Immature natural killer cell (primary cell): ENCODE results near the gene CCNG2. TPM values are rescaled to one million over a fixed set of nuclear protein-coding genes. Genes with fewer than 3 reads are reported as not detected.

ENCODE experiments used
- DNase-seq, 3 donors: peaks; one replicate each; pipeline ENCODE4 v3.0.0; 2022; ENCODE audit warnings: mixed read lengths in 1 of 3
- H3K27ac Mint-ChIP-seq, 6 donors: one replicate each; pipeline ENCODE4 v1.8.0; 2020; ENCODE audit warnings: mixed read lengths in 6 of 6, mild to moderate bottlenecking in 5 of 6, inconsistent platforms in 4 of 6, moderate library complexity in 3 of 6
- H3K27me3 Mint-ChIP-seq, 3 donors: one replicate each; pipeline ENCODE4 v1.8.0; 2020 to 2021; ENCODE audit warnings: low read depth in 3 of 3, mild to moderate bottlenecking in 3 of 3, mixed read lengths in 3 of 3, moderate library complexity in 3 of 3, inconsistent platforms in 1 of 3
- H3K36me3 Mint-ChIP-seq, 3 donors: one replicate each; pipeline ENCODE4 v1.8.0; 2020; ENCODE audit warnings: mixed read lengths in 3 of 3, inconsistent platforms in 2 of 3, mild to moderate bottlenecking in 2 of 3
- H3K4me1 Mint-ChIP-seq, 2 donors: one replicate each; pipeline ENCODE4 v1.8.0; 2020; ENCODE audit warnings: inconsistent platforms in 2 of 2, mild to moderate bottlenecking in 2 of 2, mixed read lengths in 2 of 2, moderate library complexity in 1 of 2
- H3K4me3 Mint-ChIP-seq, 5 donors: one replicate each; pipeline ENCODE4 v1.8.0; 2020; ENCODE audit warnings: mild to moderate bottlenecking in 5 of 5, mixed read lengths in 5 of 5, inconsistent platforms in 3 of 5, moderate library complexity in 3 of 5
- H3K9me3 Mint-ChIP-seq, 6 donors: one replicate each; pipeline ENCODE4 v1.8.0; 2020; ENCODE audit warnings: mild to moderate bottlenecking in 6 of 6, mixed read lengths in 6 of 6, inconsistent platforms in 4 of 6, moderate library complexity in 3 of 6
- polyA plus RNA-seq, 3 donors: library from polyadenylated mRNA; unstranded; fragments of 300-500 nt; fragmentation: Illumina TruSeq; gene quantifications; one replicate each; pipeline ENCODE4 v1.2.3, GENCODE V29; 2021

The CCNG2 gene
- polyA plus RNA-seq, 3 donors from 2014 or later: 10.4 to 14.8 (median 14.2) TPM

GRCh38 chr4:77154065-77154464 is 2.9 kb upstream of the CCNG2 start:
- no peak for DNase-seq
- Mint-ChIP-seq H3K4me1 (peaks cover 14 to 25% of the 10 kb centered on the region in 2 donors), H3K27me3 (peaks cover 11 to 18% (median 16%) of the 10 kb centered on the region in 3 donors), H3K36me3 (no peaks in the 10 kb centered on the region), H3K27ac (no peak overlapping the region), H3K9me3 (no peaks in the 10 kb centered on the region), H3K4me3 (no peak overlapping the region)

DNA sequence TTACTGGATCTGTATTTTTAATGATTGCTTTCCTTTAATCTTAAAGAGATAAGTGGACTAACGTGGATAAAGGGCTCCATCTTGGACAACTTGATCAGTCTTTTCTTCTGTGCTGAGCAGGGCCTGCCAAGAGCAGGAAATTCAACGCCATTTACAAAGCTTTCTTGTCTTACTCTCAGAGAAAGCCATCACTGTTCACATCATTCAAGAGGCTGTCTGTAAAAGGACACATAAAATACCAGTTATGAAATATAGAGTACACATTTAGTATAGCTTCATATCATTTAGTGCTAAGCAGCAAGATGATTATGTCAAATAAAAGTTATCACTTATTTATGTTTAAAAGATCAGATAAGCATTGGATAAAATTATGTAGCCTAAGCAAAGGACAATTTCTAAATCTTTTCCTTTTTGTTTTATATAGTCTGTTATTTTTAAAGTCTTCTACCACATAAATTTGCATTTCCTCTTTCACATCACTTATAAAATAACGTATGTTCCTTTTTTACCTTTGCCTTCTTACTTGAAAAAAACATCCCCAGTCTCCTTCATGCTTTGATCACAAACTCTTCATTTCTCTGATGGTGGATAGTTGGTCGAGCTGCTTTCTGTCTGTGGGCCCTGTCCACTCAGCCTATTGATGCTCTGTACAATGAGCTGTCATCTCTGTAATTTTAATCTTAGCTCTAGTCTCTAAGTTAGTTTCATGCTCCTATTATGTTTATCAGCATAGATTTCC is 2.1 kb upstream of the CCNG2 start:
- H3K4me1 Mint-ChIP-seq: peaks cover 17 to 32% of the 10 kb centered on the region in 2 donors
- peak overlapping the region in 1 of 5 donors; percentile 1 for H3K4me3 Mint-ChIP-seq
- DNase-seq: no peak
- no peaks in the 10 kb centered on the region for H3K36me3 Mint-ChIP-seq
- H3K9me3 Mint-ChIP-seq: no peaks in the 10 kb centered on the region
- no peak overlapping the region for H3K27ac Mint-ChIP-seq
- H3K27me3 Mint-ChIP-seq: peaks cover 11 to 18% (median 16%) of the 10 kb centered on the region in 3 donors

DNA sequence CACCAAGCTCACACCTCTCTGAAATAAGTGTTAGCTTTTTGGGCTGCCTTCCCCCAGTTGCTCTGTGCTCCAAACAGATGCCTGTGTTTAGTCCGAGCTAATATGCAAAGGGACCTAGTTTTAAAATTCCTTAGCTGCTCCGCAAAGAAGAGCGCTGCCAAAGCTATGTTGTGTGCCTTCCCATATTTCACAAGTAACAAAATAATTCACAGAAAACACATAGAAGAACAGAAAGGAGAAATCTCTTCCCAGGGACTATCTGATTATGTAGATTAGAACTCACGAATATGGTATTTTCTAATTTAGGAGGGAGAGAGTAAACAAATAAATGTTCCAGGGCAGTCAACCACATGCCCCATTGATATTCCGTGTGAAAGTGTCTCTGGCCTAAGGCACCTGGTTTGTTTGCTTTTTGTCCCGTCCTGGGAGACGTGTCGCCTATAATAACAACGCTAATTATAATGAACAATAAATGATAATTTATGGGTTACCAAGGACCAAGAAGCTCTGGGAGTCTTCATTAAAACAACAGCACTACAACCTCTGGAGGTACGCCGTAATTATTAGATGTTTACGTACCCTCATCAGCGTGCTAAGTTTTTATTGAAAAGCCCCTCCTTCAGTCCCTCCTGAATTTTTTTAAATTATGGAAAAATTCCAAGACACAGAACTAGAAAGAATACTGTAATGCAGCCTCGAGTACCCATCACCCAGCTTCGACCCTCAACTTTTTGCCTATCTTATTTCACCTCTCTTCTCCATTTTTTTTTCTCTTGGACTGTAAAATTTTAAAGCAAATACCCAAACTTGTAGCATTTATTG is 1.2 kb upstream of the CCNG2 start:
- H3K27me3 Mint-ChIP-seq: peaks cover 11 to 18% (median 16%) of the 10 kb centered on the region in 3 donors
- DNase-seq: no peak
- H3K4me1 Mint-ChIP-seq: peaks cover 17 to 32% of the 10 kb centered on the region in 2 donors
- H3K36me3 Mint-ChIP-seq: no peaks in the 10 kb centered on the region
- peak overlapping the region; percentile 91 to 97 (median 94) for H3K27ac Mint-ChIP-seq
- no peaks in the 10 kb centered on the region for H3K9me3 Mint-ChIP-seq
- H3K4me3 Mint-ChIP-seq: peak overlapping the region; percentile 91 to 99 (median 97)

GRCh38 chr4:77156533-77156911 is 485 bp upstream of the CCNG2 start:
- H3K4me3 Mint-ChIP-seq: peak overlapping the region; percentile 91 to 99 (median 97)
- peak; percentile 99 for DNase-seq
- peaks cover 17 to 32% of the 10 kb centered on the region in 2 donors for H3K4me1 Mint-ChIP-seq
- H3K36me3 Mint-ChIP-seq: no peaks in the 10 kb centered on the region
- peak overlapping the region; percentile 91 to 97 (median 94) for H3K27ac Mint-ChIP-seq
- peaks cover 11 to 18% (median 16%) of the 10 kb centered on the region in 3 donors for H3K27me3 Mint-ChIP-seq
- H3K9me3 Mint-ChIP-seq: no peaks in the 10 kb centered on the region

DNA sequence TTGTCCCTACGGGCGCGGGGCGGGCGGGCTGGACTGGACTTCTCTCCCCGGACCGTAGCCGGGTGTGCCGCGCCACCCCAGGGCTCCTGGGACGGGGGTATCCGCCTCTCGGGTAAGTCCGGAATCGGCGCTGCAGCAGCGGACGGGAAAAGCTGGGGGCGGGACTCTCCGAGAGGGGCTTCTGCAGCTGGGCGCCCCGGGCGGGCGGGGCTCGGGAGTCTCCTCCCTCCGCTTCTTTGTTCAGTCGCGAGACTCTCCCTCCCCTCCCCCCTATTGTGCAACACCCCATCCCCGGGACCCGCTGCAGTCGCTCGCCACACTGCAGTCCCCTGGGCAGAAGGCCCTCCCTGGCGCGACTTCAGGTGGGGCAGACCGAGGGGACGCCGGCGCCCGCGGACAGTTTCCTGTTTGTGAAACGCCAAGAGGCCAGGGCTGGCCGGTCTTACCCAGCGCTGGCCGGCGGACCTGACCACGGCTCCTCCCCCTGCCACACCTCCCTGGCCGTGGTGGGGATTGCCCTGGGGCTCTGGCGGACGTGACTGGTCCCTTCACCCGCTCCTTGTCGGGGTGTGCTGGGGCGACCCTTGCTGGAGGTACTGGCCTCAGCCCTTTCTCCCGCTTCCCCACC is 966 bp downstream of the CCNG2 start:
- peaks cover 11 to 18% (median 16%) of the 10 kb centered on the region in 3 donors for H3K27me3 Mint-ChIP-seq
- peaks cover 10 to 11% (median 10%) of the 10 kb centered on the region in 3 donors for H3K36me3 Mint-ChIP-seq
- peak overlapping the region; percentile 76 to 94 (median 88) for H3K27ac Mint-ChIP-seq
- no peaks in the 10 kb centered on the region for H3K9me3 Mint-ChIP-seq
- peaks cover 20 to 42% of the 10 kb centered on the region in 2 donors for H3K4me1 Mint-ChIP-seq
- DNase-seq: peak; percentile 72 to 75 (median 72)
- peak overlapping the region; percentile 91 to 99 (median 97) for H3K4me3 Mint-ChIP-seq

- DNase-seq: no peak
- H3K4me3 Mint-ChIP-seq: peak overlapping the region; percentile 91 to 99 (median 97)
- H3K27me3 Mint-ChIP-seq: peaks cover 11 to 18% (median 16%) of the 10 kb centered on the region in 3 donors
- H3K36me3 Mint-ChIP-seq: peaks cover 15 to 16% (median 15%) of the 10 kb centered on the region in 3 donors
- H3K27ac Mint-ChIP-seq: peak overlapping the region; percentile 73 to 91 (median 88)
- H3K9me3 Mint-ChIP-seq: no peaks in the 10 kb centered on the region
- peaks cover 25 to 47% of the 10 kb centered on the region in 2 donors for H3K4me1 Mint-ChIP-seq
These were observed 1.5 kb downstream of the CCNG2 start for GRCh38 chr4:77158487-77158861.

DNA sequence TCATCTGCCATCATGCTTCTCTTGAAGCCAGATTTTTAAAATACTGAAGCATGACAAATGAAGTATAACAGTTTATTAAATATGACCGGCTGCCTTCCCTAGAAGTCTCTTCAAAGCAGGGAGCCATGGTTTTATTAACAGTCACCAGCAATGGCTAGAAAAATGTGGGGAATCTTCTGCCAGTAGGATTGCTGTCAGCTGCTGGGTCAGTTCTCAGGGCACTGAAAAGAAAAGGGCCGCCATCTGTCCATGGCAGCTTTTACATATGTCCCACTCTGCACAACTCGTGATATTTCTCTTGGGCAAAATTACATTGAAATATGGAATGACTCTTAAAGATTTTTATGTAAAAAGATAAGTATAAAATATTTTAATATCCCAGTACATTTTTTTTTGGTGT is 2.8 kb downstream of the CCNG2 start:
- H3K27me3 Mint-ChIP-seq: peaks cover 11 to 18% (median 16%) of the 10 kb centered on the region in 3 donors
- peak overlapping the region in 2 of 5 donors; percentile 40 to 97 for H3K4me3 Mint-ChIP-seq
- H3K36me3 Mint-ChIP-seq: peaks cover 24 to 27% (median 27%) of the 10 kb centered on the region in 3 donors
- H3K27ac Mint-ChIP-seq: peak overlapping the region in 4 of 6 donors; percentile 25 to 42 (median 39)
- H3K4me1 Mint-ChIP-seq: peaks cover 25 to 50% of the 10 kb centered on the region in 2 donors
- H3K9me3 Mint-ChIP-seq: no peaks in the 10 kb centered on the region
- DNase-seq: no peak

GRCh38 chr4:77163641-77164040 is 6.6 kb downstream of the CCNG2 start:
- Mint-ChIP-seq H3K4me3 (no peak overlapping the region), H3K9me3 (no peaks in the 10 kb centered on the region), H3K27ac (no peak overlapping the region), H3K36me3 (peaks cover 32 to 43% (median 34%) of the 10 kb centered on the region in 3 donors), H3K4me1 (peaks cover 30 to 53% of the 10 kb centered on the region in 2 donors), H3K27me3 (peaks cover 0 to 2% (median 1%) of the 10 kb centered on the region in 3 donors)
- DNase-seq: no peak

DNA sequence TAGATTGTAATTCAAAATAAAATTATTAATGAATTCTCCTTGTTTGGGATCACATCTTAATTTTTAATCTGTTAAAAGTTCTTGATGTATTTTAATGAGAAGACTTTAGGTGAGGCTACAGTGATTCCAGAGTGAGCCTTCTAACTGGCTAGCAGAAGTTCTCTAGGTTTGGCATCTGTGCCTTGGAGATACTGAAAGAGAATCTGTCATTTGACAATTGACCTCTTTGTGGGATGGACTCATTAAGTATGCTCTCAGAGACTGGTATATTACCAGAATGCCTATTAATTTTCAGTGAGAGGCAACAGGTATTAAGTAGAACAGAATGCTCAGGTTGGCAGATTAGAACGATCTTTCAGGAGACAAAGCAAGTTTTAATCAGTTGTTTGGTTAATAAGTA is 10.2 kb downstream of the CCNG2 start:
- no peaks in the 10 kb centered on the region for H3K27me3 Mint-ChIP-seq

GRCh38 chr4:77167866-77168265 is 10.9 kb downstream of the CCNG2 start:
- DNase-seq: no peak
- Mint-ChIP-seq H3K36me3 (peaks cover 46 to 57% (median 49%) of the 10 kb centered on the region in 3 donors), H3K4me3 (peak overlapping the region in 4 of 5 donors; percentile 1 to 49 (median 41)), H3K27me3 (no peaks in the 10 kb centered on the region), H3K4me1 (peaks cover 26 to 40% of the 10 kb centered on the region in 2 donors), H3K27ac (no peak overlapping the region), H3K9me3 (no peaks in the 10 kb centered on the region)

More for the DNA sequence above, 10.2 kb downstream of the CCNG2 start:
- peaks cover 49 to 61% (median 53%) of the 10 kb centered on the region in 3 donors for H3K36me3 Mint-ChIP-seq
- H3K27ac Mint-ChIP-seq: peak overlapping the region in 1 of 6 donors; percentile 42
- no peak for DNase-seq
- peaks cover 28 to 44% of the 10 kb centered on the region in 2 donors for H3K4me1 Mint-ChIP-seq
- H3K9me3 Mint-ChIP-seq: no peaks in the 10 kb centered on the region
- H3K4me3 Mint-ChIP-seq: peak overlapping the region in 4 of 5 donors; percentile 4 to 55 (median 45)

DNA sequence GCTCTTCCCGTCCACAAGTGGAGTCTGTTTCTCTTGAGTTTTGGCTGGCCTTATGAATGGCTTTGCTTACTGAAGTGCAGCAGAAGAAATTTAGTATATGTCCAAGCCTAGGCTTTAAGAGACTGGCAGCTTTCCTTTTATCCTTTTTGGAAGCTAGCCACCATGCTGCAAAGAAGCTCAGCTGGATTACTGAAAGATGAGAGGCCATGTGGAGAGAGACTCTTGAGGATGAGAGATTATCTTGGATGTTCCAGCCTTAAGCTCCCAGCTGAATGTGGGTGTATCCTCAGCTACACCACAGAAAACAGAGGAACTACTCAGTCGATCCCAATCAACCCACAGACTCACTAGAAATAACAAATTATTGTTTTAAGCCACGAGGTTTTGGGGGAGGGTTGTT is 12.5 kb downstream of the CCNG2 start:
- no peaks in the 10 kb centered on the region for H3K9me3 Mint-ChIP-seq
- H3K4me1 Mint-ChIP-seq: peaks cover 20 to 31% of the 10 kb centered on the region in 2 donors
- no peak overlapping the region for H3K27ac Mint-ChIP-seq
- DNase-seq: no peak
- H3K36me3 Mint-ChIP-seq: peaks cover 33 to 42% (median 35%) of the 10 kb centered on the region in 3 donors
- H3K4me3 Mint-ChIP-seq: no peak overlapping the region
- H3K27me3 Mint-ChIP-seq: no peaks in the 10 kb centered on the region

DNA sequence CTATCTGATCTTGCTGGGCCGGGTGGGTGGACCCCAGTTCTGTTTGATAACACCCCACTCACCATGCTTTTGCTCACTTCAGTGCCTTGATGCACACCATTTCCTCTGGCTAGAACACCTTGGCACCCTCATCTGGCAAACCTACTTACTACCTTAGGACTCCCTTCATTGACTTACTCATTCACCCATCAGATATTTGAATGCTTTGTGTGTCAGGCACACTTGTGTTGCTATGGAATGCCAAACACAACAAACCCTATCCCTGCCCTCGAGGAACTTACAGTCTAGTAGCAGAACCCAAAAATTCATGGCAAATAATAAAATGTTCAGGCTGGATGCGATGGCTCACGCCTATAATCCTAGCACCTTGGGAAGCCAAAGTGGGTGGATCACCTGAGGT is 13.9 kb downstream of the CCNG2 start:
- Mint-ChIP-seq H3K4me3 (no peak overlapping the region), H3K36me3 (peaks cover 25 to 33% (median 31%) of the 10 kb centered on the region in 3 donors), H3K27me3 (no peaks in the 10 kb centered on the region), H3K27ac (no peak overlapping the region), H3K4me1 (peaks cover 20 to 31% of the 10 kb centered on the region in 2 donors), H3K9me3 (no peaks in the 10 kb centered on the region)
- no peak for DNase-seq

GRCh38 chr4:77172336-77172735 is 15.3 kb downstream of the CCNG2 start:
- no peak for DNase-seq
- peaks cover 17 to 20% of the 10 kb centered on the region in 2 donors for H3K4me1 Mint-ChIP-seq
- H3K36me3 Mint-ChIP-seq: peaks cover 22 to 33% (median 23%) of the 10 kb centered on the region in 3 donors
- peaks cover 0 to 2% (median 0%) of the 10 kb centered on the region in 3 donors for H3K27me3 Mint-ChIP-seq
- no peak overlapping the region for H3K27ac Mint-ChIP-seq
- no peaks in the 10 kb centered on the region for H3K9me3 Mint-ChIP-seq
- no peak overlapping the region for H3K4me3 Mint-ChIP-seq
